AG20443 (cell line): Measurements from ENCODE around the gene CCNL2.
"Not testable (repeated sequence)": the region's sequence is repeated elsewhere in the genome, so short reads cannot be mapped to it uniquely, and the experiment has no call there.

Source experiments
- DNase-seq: peaks from one replicate; pipeline ENCODE4 v3.0.0; 2012; ENCODE audit warnings: low spot score, mixed read lengths

The CCNL2 gene

GRCh38 chr1:1373051-1373814, 25.9 kb downstream of the CCNL2 start:
- no peak for DNase-seq

GRCh38 chr1:1371746-1372711, 27.1 kb downstream of the CCNL2 start:
- peak; percentile 79 for DNase-seq

- peak; percentile 41 for DNase-seq
Measured at GRCh38 chr1:1371364-1371745, 27.8 kb downstream of the CCNL2 start.

GRCh38 chr1:1370771-1371300, 28.3 kb downstream of the CCNL2 start:
- no peak for DNase-seq

DNA sequence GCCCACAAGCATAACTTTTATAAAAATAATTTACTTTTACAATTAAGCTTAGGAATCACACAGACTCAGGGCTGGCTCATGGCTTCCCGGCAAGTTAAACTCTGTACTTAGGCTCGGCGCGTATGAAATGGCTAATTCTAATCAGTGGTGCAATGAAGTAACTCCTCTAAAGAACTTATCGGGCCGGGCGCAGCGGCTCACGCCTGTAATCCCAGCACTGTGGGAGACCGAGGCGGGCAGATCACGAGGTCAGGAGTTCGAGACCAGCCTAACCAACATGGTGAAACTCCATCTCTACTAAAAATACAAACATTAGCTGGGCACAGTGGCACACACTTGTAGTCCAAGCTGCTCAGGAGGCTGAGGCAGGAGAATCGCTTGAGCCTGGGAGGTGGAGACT, 29.0 kb downstream of the CCNL2 start:
- not testable (repeated sequence) for DNase-seq

DNA sequence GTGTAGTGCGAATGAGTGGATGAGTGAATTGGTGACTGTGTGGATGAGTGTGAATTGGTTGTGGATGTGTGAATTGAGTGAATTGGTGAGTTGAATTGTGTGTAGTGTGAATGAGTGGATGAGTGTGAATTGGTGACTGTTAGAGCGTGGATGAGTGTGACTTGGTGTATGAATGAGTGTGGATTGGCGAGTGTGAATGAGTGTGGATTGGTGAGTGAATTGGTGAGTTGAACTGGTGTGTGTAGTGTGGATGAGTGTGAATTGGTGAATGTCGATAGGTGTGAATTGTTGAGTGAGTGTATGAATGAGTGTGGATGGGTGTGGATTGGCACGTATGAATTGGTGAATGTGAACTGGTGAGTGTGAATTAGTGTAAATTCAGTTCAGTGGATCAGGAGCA, 31.8 kb downstream of the CCNL2 start:
- DNase-seq: no peak

- DNase-seq: no peak
Measured at GRCh38 chr1:1366699-1367066, 32.5 kb downstream of the CCNL2 start.

GRCh38 chr1:1365875-1366698, 33.0 kb downstream of the CCNL2 start:
- DNase-seq: no peak

GRCh38 chr1:1364266-1364665, 34.9 kb downstream of the CCNL2 start:
- no peak for DNase-seq

GRCh38 chr1:1361982-1362423, 37.1 kb downstream of the CCNL2 start:
- DNase-seq: peak; percentile 85

GRCh38 chr1:1361233-1361981, 37.7 kb downstream of the CCNL2 start:
- no peak for DNase-seq

DNA sequence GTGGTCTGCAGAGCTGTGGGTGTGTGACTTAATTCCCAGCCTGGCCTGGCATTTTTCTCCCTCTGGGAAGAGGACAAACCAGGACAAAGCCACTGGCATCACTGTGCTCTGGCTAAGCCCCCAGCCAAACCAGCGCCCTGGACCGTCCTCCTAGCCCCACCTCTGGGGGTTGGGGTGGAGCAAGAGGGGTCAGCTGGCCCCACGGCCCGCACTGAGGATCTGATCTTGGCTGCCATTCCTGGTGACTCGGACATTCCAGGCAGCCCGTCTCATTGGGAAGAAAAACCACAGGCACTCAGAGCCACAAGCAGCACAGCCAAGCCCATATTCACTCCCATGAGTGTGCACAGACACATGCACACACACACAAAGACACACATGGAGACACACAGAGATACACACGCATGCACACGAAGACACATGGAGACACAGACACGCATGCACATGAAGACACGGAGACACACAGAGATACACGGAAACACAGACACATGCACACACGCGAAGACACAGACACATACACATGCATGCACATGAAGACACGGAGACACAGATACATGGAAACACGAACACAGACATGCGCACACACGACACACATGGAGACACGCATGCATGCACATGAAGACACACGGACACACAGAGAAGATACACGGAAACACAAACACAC, 38.5 kb downstream of the CCNL2 start:
- DNase-seq: peak; percentile 93

DNA sequence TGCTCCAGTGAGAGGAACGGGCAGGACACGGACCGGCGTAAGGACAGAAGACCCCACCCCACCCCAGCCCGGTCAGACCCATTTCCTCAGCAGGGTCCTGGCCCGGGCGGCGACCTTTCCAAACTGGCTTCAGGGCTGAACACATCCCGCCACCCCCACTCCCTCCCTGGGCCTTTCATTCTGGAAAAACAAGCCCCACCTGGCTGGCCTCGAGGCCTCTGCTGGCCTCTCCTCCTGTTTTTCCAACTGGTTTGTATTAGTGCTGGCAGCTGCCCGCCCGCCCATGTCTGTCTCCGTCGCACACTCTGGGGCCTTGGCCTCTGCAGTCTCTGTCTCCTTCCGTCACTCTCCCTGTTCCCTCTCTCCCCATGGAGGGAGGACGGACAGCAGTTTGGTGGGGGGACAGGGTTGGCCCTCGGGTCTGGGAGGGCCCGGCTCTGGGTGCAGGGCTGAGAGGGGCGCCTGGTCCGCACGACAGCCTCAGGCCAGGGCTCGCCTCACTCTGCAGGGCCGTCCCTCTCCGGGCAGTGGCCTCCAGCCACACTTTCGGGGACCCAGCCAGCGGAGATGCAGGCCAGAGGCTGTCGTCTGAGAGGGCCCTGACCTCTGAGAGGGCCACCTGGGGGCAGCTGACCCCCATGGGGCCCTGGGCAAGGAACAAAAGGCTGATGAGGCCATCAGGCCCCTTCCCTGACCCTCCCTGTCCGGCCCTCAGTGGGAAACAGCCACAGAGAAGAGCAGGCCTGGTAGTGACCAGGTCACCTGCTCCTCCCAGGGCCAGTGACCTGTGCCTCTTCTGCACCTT, 39.3 kb downstream of the CCNL2 start:
- peak; percentile 69 for DNase-seq

- DNase-seq: peak; percentile 52
Measured at GRCh38 chr1:1359308-1359663, 39.8 kb downstream of the CCNL2 start.

GRCh38 chr1:1358433-1359271, 40.5 kb downstream of the CCNL2 start, which contains the start of gene MXRA8:
Gene MXRA8, minus strand, starts transcription at chr1:1358555. Its CDS starts 51 bp downstream, at chr1:1358504.
- DNase-seq: peak; percentile 89

DNA sequence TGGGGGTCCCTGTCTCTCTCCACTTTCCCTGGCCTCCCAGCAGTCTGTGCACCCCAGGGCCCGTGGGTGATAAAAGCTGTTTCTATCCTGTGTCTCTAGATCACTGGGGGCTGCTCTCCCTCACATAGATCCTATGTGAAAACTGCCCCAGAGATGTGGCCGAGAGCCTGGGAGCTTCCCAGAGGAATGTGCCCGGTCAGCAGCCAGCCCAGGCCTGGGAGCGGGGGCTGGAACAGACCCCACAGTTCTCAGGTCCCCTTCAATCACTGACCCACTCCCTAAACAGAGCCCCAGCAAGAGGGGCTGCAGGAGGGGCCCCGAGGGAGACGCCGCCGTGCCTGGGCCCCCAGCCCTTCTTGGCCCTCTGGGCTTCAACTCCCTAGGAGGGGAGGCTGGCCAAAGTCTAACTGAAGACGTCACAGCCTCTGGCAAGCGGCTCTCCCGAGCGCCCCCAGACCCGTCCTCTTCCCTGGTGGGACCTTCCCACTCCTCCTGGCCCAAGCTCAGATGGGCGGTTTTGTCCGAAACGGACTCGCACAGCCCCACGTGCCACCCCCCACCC, 41.2 kb downstream of the CCNL2 start:
- DNase-seq: peak; percentile 39

- no peak for DNase-seq
Measured at GRCh38 chr1:1356796-1357401, 42.2 kb downstream of the CCNL2 start.
